ENCODE data around the gene SRSF7. TPM values are rescaled to one million over a fixed set of nuclear protein-coding genes. Genes with fewer than 3 reads are reported as not detected.

The SRSF7 gene
- total and polyA plus RNA-seq, 9 of the 15 experiments (the other 6 are each of a cell fraction or from before 2014, with no cell fraction given) = 219 to 726 (median 375) TPM

DNA sequence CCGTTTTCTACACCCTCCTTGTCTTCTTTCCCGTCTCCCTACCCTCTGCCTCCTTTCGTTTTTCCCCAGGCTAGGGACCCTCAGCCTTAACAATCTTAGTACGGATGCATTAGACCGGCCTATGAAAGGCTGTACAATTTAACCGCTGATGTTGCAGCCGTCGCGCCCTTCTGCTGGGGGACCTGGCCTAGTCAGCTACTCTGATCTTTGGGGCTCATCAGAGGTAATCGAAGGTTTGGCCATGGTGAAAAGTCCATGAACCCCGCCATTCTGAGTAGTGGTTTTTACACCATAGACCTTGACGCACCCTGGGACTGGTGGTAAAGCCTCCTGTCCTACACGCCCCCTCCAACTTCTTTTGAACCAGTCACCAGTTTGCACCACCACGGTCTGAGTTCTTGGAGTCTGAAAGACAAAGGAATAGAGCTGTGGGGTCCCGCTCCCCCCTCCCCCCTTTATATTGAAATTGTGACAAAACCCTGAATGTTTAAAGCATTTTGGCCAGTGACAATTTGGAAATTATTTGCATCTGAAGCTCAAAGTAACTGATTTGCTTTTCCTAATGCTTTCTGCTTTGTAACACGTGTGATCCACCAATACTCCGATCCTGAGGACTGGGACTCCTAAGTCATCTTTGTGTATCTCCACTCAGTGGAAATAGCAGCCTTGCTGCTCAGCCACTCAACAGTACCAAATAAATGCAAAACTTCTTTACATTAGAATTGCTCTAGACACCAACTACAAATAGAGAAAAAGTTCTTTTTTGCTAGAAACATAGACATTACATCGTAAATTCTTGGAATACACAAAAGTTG, 642 bp upstream of the SRSF7 start (continued):
- TF ChIP-seq, protein P1, sequence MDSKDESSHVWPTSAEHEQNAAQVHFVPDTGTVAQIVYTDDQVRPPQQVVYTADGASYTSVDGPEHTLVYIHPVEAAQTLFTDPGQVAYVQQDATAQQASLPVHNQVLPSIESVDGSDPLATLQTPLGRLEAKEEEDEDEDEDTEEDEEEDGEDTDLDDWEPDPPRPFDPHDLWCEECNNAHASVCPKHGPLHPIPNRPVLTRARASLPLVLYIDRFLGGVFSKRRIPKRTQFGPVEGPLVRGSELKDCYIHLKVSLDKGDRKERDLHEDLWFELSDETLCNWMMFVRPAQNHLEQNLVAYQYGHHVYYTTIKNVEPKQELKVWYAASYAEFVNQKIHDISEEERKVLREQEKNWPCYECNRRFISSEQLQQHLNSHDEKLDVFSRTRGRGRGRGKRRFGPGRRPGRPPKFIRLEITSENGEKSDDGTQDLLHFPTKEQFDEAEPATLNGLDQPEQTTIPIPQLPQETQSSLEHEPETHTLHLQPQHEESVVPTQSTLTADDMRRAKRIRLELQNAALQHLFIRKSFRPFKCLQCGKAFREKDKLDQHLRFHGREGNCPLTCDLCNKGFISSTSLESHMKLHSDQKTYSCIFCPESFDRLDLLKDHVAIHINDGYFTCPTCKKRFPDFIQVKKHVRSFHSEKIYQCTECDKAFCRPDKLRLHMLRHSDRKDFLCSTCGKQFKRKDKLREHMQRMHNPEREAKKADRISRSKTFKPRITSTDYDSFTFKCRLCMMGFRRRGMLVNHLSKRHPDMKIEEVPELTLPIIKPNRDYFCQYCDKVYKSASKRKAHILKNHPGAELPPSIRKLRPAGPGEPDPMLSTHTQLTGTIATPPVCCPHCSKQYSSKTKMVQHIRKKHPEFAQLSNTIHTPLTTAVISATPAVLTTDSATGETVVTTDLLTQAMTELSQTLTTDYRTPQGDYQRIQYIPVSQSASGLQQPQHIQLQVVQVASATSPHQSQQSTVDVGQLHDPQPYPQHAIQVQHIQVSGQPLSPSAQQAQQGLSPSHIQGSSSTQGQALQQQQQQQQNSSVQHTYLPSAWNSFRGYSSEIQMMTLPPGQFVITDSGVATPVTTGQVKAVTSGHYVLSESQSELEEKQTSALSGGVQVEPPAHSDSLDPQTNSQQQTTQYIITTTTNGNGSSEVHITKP (IDR thresholded peaks at IDR 0.05; ENCODE audit: partially characterized antibody) = peak; percentile 56
- peak; percentile 59 for TF ChIP-seq EGR1 (conservative IDR thresholded peaks at IDR 0.05)
- 0 out of 2 replicates have a peak, but pooled peaks have one; percentile 17 for TF ChIP-seq SREBF1 (IDR thresholded peaks at IDR 0.05; ENCODE audit: borderline replicate concordance, low read depth, low read length)
- TF ChIP-seq ZNF830 (CRISPR knock-in tag; IDR thresholded peaks at IDR 0.05) = 0 out of 2 replicates have a peak, but pooled peaks have one; percentile 20
- 0 out of 2 replicates have a peak, but pooled peaks have one; percentile 20 for TF ChIP-seq HSF4 (CRISPR knock-in tag; IDR thresholded peaks at IDR 0.05; ENCODE audit: borderline replicate concordance)
- 0 out of 2 replicates have a peak, but pooled peaks have one; percentile 31 for TF ChIP-seq ZBTB7A (IDR thresholded peaks at IDR 0.05; ENCODE audit: borderline replicate concordance, control insufficient read depth, low read depth, low read length)
- TF ChIP-seq PREB (CRISPR knock-in tag; IDR thresholded peaks at IDR 0.05) = 0 out of 2 replicates have a peak, but pooled peaks have one; percentile 44
- TF ChIP-seq, protein P2, sequence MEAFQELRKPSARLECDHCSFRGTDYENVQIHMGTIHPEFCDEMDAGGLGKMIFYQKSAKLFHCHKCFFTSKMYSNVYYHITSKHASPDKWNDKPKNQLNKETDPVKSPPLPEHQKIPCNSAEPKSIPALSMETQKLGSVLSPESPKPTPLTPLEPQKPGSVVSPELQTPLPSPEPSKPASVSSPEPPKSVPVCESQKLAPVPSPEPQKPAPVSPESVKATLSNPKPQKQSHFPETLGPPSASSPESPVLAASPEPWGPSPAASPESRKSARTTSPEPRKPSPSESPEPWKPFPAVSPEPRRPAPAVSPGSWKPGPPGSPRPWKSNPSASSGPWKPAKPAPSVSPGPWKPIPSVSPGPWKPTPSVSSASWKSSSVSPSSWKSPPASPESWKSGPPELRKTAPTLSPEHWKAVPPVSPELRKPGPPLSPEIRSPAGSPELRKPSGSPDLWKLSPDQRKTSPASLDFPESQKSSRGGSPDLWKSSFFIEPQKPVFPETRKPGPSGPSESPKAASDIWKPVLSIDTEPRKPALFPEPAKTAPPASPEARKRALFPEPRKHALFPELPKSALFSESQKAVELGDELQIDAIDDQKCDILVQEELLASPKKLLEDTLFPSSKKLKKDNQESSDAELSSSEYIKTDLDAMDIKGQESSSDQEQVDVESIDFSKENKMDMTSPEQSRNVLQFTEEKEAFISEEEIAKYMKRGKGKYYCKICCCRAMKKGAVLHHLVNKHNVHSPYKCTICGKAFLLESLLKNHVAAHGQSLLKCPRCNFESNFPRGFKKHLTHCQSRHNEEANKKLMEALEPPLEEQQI (IDR thresholded peaks at IDR 0.05) = 0 out of 2 replicates have a peak, but pooled peaks have one; percentile 29
- peak; percentile 4 for TF ChIP-seq BRD9 (IDR thresholded peaks at IDR 0.05; ENCODE audit: low read depth, partially characterized antibody)
- TF ChIP-seq HLTF (IDR thresholded peaks at IDR 0.05) = peak; percentile 8; the same call in 1 of the 2 replicates
- TF ChIP-seq PTBP1 (IDR thresholded peaks at IDR 0.05; ENCODE audit: low read depth, low read length) = 0 out of 2 replicates have a peak, but pooled peaks have one; percentile 4
- peak; percentile 1 for TF ChIP-seq ZFP36 (IDR thresholded peaks at IDR 0.05; ENCODE audit: low read depth, low read length, partially characterized antibody)
- TF ChIP-seq PKNOX1 (IDR thresholded peaks at IDR 0.05) = no peak
- TF ChIP-seq PHF20 (IDR thresholded peaks at IDR 0.05; ENCODE audit: partially characterized antibody) = peak; percentile 1
- TF ChIP-seq NONO (IDR thresholded peaks at IDR 0.05; ENCODE audit: low read depth in 2 of 2, low read length in 1 of 2) = 0 out of 4 replicates have a peak, but pooled peaks of 1 of the 2 experiments have one; percentile 6
- no peak for TF ChIP-seq STAG1 (CRISPR knock-in tag; IDR thresholded peaks at IDR 0.05; ENCODE audit: borderline replicate concordance)
- 0 out of 2 replicates have a peak, but pooled peaks have one; percentile 64 for TF ChIP-seq HDGF (IDR thresholded peaks at IDR 0.05)
- TF ChIP-seq TFAM (CRISPR knock-in tag; conservative IDR thresholded peaks at IDR 0.05) = no peak

Data from K562 (cell line).